IMR-90 (cell line): ENCODE results near the gene SMARCC2. TPM values are rescaled to one million over a fixed set of nuclear protein-coding genes. Genes with fewer than 3 reads are reported as not detected.

Experiments
- ATAC-seq: fragments of 200-7000 bp; cut with Tn5 transposase; 2 replicates; pipeline ENCODE4 v1.9.1; 2020; ENCODE audit warnings: low read depth, mild to moderate bottlenecking, moderate library complexity
- BruUV-seq: library from RNA; stranded (reverse); fragments of 400-500 nt; replicated peaks from 2 replicates; lab custom pipeline; 2021; lab: Mats Ljungman, UMichigan
- CTCF ChIA-PET: fragments of 300-600 bp; formaldehyde crosslinking; extraction: SDS; loops from one replicate; lab custom pipeline; 2021; ENCODE audit warnings: antibody characterized with exemption; lab: Yijun Ruan, JAX
- POLR2A ChIA-PET: fragments of 300-600 bp; sonication (Branson Sonifier 250); formaldehyde crosslinking; loops from one replicate; lab custom pipeline; 2022; ENCODE audit warnings: antibody characterized with exemption; ENCODE audit not compliant: unreplicated experiment; lab: Charles Lee
- DNase-seq: peaks from one replicate; pipeline ENCODE4 v3.0.0; 2013
- H2AFZ ChIP-seq: replicated peaks from 2 replicates; pipeline ENCODE3; 2013; ENCODE audit warnings: low read length, mild to moderate bottlenecking; ENCODE audit not compliant: poor library complexity
- H2AK5ac ChIP-seq: 2 replicates; pipeline ENCODE4 v1.6.1; 2013; ENCODE audit warnings: low read depth, low read length, inconsistent platforms
- H2AK9ac ChIP-seq: replicated peaks from 2 replicates; pipeline ENCODE3; 2013; ENCODE audit warnings: mild to moderate bottlenecking, low read depth, low read length, moderate library complexity; ENCODE audit not compliant: poor library complexity
- H2BK120ac ChIP-seq: 2 replicates; pipeline ENCODE4 v1.6.1; 2013; ENCODE audit warnings: low read depth, low read length, inconsistent platforms
- H2BK15ac ChIP-seq: 3 replicates; pipeline ENCODE4 v1.6.1; 2013; ENCODE audit warnings: low read depth, low read length, inconsistent platforms
- H2BK20ac ChIP-seq: 2 replicates; pipeline ENCODE4 v1.6.1; 2013; ENCODE audit warnings: low read depth, mild to moderate bottlenecking, inconsistent platforms, low read length, moderate library complexity
- H2BK5ac ChIP-seq: 2 replicates; pipeline ENCODE4 v1.6.1; 2013; ENCODE audit warnings: mild to moderate bottlenecking, low read depth, low read length, inconsistent platforms; ENCODE audit not compliant: poor library complexity, severe bottlenecking
- H3K14ac ChIP-seq: replicated peaks from 2 replicates; pipeline ENCODE4 v1.6.1; 2013; ENCODE audit warnings: low read depth, low read length, inconsistent platforms
- H3K18ac ChIP-seq: 2 replicates; pipeline ENCODE4 v1.6.1; 2013; ENCODE audit warnings: low read depth, low read length, control low read depth
- H3K23ac ChIP-seq: 2 replicates; pipeline ENCODE4 v1.6.1; 2013; ENCODE audit warnings: low read depth, low read length, inconsistent platforms
- H3K27ac ChIP-seq: 2 replicates; pipeline ENCODE4 v1.5.1; 2013; ENCODE audit warnings: mild to moderate bottlenecking, control low read depth, low read length; ENCODE audit not compliant: insufficient read depth
- H3K27me3 ChIP-seq: 2 replicates; pipeline ENCODE4 v1.6.1; 2013; ENCODE audit warnings: low read length; ENCODE audit not compliant: control insufficient read depth, insufficient read depth
- H3K36me3 ChIP-seq: 2 replicates; pipeline ENCODE4 v1.6.1; 2013; ENCODE audit warnings: low read length, mixed read lengths; ENCODE audit not compliant: control insufficient read depth, insufficient read depth
- H3K4ac ChIP-seq: 2 replicates; pipeline ENCODE4 v1.6.1; 2013; ENCODE audit warnings: low read depth, low read length, inconsistent platforms
- H3K4me1 ChIP-seq: 2 replicates; pipeline ENCODE4 v1.6.1; 2013; ENCODE audit warnings: low read length, mixed read lengths; ENCODE audit not compliant: control insufficient read depth, insufficient read depth
- H3K4me2 ChIP-seq: 2 replicates; pipeline ENCODE4 v1.6.1; 2013; ENCODE audit warnings: low read depth, mild to moderate bottlenecking, control low read depth, low read length, moderate library complexity
- H3K4me3 ChIP-seq: 2 replicates; pipeline ENCODE4 v1.5.1; 2013; ENCODE audit warnings: low read depth, mild to moderate bottlenecking, control low read depth, low read length, moderate library complexity; ENCODE audit not compliant: insufficient read depth
- H3K56ac ChIP-seq: 2 replicates; pipeline ENCODE4 v1.6.1; 2013; ENCODE audit warnings: low read length, inconsistent platforms; ENCODE audit not compliant: insufficient read depth; ENCODE audit errors: extremely low read depth
- H3K79me1 ChIP-seq, 2 experiments: 2 replicates each; pipeline ENCODE4 v1.6.1; 2013; ENCODE audit warnings: low read length in 2 of 2, inconsistent platforms in 1 of 2, low read depth in 1 of 2
- H3K9ac ChIP-seq: 2 replicates; pipeline ENCODE4 v1.6.1; 2013; ENCODE audit warnings: low read depth, low read length, control low read depth
- H3K9me1 ChIP-seq: 2 replicates; pipeline ENCODE4 v1.6.1; 2013; ENCODE audit warnings: low read length, inconsistent platforms; ENCODE audit not compliant: insufficient read depth
- H3K9me3 ChIP-seq: 2 replicates; pipeline ENCODE4 v1.6.1; 2013; ENCODE audit warnings: low read length; ENCODE audit not compliant: control insufficient read depth, insufficient read depth
- H4K20me1 ChIP-seq: 2 replicates; pipeline ENCODE4 v1.6.1; 2013; ENCODE audit warnings: low read length, inconsistent platforms; ENCODE audit not compliant: insufficient read depth
- H4K5ac ChIP-seq: 2 replicates; pipeline ENCODE4 v1.6.1; 2013; ENCODE audit warnings: mild to moderate bottlenecking, low read depth, low read length, control low read depth
- H4K8ac ChIP-seq, 2 experiments: 2 replicates each; pipeline ENCODE4 v1.6.1; 2013; ENCODE audit warnings: low read depth in 2 of 2, low read length in 2 of 2, control low read depth in 1 of 2, inconsistent platforms in 1 of 2
- H4K91ac ChIP-seq: 2 replicates; pipeline ENCODE4 v1.6.1; 2013; ENCODE audit warnings: low read depth, low read length, inconsistent platforms; ENCODE audit not compliant: insufficient read depth
- CEBPB ChIP-seq: IDR thresholded peaks from 2 replicates; pipeline ENCODE4 v1.6.1; 2012; ENCODE audit warnings: low read depth, low read length, improper control_type of control experiment
- CTCF ChIP-seq: conservative IDR thresholded peaks from 2 replicates; pipeline ENCODE4 v1.5.1; 2012; ENCODE audit warnings: mild to moderate bottlenecking, low read depth, low read length, improper control_type of control experiment
- ELK1 ChIP-seq: fragments of 150-350 bp; IDR thresholded peaks from 2 replicates; pipeline ENCODE4 v1.6.1; 2016; ENCODE audit warnings: low read depth, mild to moderate bottlenecking, low read length, moderate library complexity, borderline replicate concordance
- FOS ChIP-seq: fragments of 150-350 bp; IDR thresholded peaks from 2 replicates; pipeline ENCODE4 v1.6.1; 2016; ENCODE audit warnings: low read depth, low read length
- MAZ ChIP-seq: IDR thresholded peaks from 2 replicates; pipeline ENCODE4 v1.6.1; 2012; ENCODE audit warnings: low read depth, mild to moderate bottlenecking, low read length, improper control_type of control experiment, moderate library complexity, borderline replicate concordance
- MXI1 ChIP-seq: IDR thresholded peaks from 2 replicates; pipeline ENCODE4 v1.6.1; 2012; ENCODE audit warnings: low read depth, mild to moderate bottlenecking, low read length, moderate library complexity, borderline replicate concordance
- POLR2A ChIP-seq: IDR thresholded peaks from 2 replicates; pipeline ENCODE4 v1.6.1; 2012; ENCODE audit warnings: mild to moderate bottlenecking, low read depth, low read length
- RCOR1 ChIP-seq: IDR thresholded peaks from 2 replicates; pipeline ENCODE4 v1.6.1; 2012; ENCODE audit warnings: mild to moderate bottlenecking, low read length, improper control_type of control experiment; ENCODE audit not compliant: insufficient replicate concordance
- RFX5 ChIP-seq: IDR thresholded peaks from 2 replicates; pipeline ENCODE4 v1.8.0; 2012; ENCODE audit warnings: low read depth, mild to moderate bottlenecking, low read length, moderate library complexity
- SMC3 ChIP-seq: fragments of 150-350 bp; IDR thresholded peaks from 2 replicates; pipeline ENCODE4 v1.6.1; 2016; ENCODE audit warnings: low read depth, mild to moderate bottlenecking, antibody characterized with exemption, low read length, moderate library complexity
- USF2 ChIP-seq: fragments of 150-350 bp; IDR thresholded peaks from 2 replicates; pipeline ENCODE4 v1.6.1; 2017; ENCODE audit warnings: mild to moderate bottlenecking, antibody characterized with exemption, low read length, low read depth
- WGBS, 2 experiments: methylation state at CpG; one replicate each; pipeline versions ENCODE4 v1.1.5 to v1.1.7; 2013; ENCODE audit warnings: missing lambda C conversion rate in 2 of 2; ENCODE audit not compliant: insufficient read length in 1 of 2; ENCODE audit errors: extremely low coverage in 2 of 2; 5-methylcytosine and 5-hydroxymethylcytosine counted together
- dilution Hi-C: fragments of 300-500 bp; cut with HindIII; formaldehyde crosslinking; loops from one replicate; pipeline ENCODE4 v1.14.3; 2018; ENCODE audit warnings: low sequenced_read_pairs; ENCODE audit not compliant: unreplicated experiment
- in situ Hi-C: fragments of 300-500 bp; cut with MboI; formaldehyde crosslinking; loops from 3 replicates; pipeline ENCODE4 v1.14.3; 2019; ENCODE audit warnings: low sequenced_read_pairs, inconsistent platforms, mixed read lengths
- intact Hi-C: fragments of 100-400 bp; cut with micrococcal nuclease; formaldehyde crosslinking; loops from 2 replicates; pipeline ENCODE4 v1.10.0; 2022
- polyA plus RNA-seq, 3 experiments: library from polyadenylated mRNA; depleted of rRNA; stranded (reverse); fragments of >200 nt; gene quantifications; 2 replicates each; pipeline ENCODE4 v1.2.3, GENCODE V29; 2012; ENCODE audit warnings: low replicate concordance in 1 of 3
- total RNA-seq: library from RNA; depleted of rRNA; stranded (reverse); fragments of >200 nt; gene quantifications from 2 replicates; pipeline ENCODE4 v1.2.3, GENCODE V29; 2012

Gene SMARCC2
- total and polyA plus RNA-seq, 2 of the 4 experiments (the other 2 are of a cell fraction): 42.3 to 43.8 TPM

GRCh38 chr12:56164345-56164729, 24.9 kb downstream of the SMARCC2 start:
- Histone ChIP-seq H2AK5ac (no peak overlapping the region), H3K14ac (no peak overlapping the region), H3K27ac (no peak overlapping the region), H2BK5ac (no peak overlapping the region), H3K27me3 (no peaks in the 10 kb centered on the region), H4K5ac (no peak overlapping the region), H2AFZ (peak overlapping the region; percentile 54), H3K4me1 (peaks cover 13% of the 10 kb centered on the region), H2AK9ac (no peak overlapping the region), H3K9ac (no peak overlapping the region), H3K36me3 (peaks cover 83% of the 10 kb centered on the region), H2BK20ac (no peak overlapping the region), H2BK15ac (no peak overlapping the region), H3K56ac (no peak overlapping the region), H3K9me1 (no peaks in the 10 kb centered on the region; the same call in 1 of the 2 replicates), H3K4me3 (no peak overlapping the region), H2BK120ac (no peak overlapping the region), H3K9me3 (no peaks in the 10 kb centered on the region), H4K91ac (no peak overlapping the region), H3K23ac (no peak overlapping the region), H3K4ac (no peak overlapping the region), H3K79me1 (peaks cover 14 to 49% of the 10 kb centered on the region in 2 experiments), H4K20me1 (peaks cover 59% of the 10 kb centered on the region), H3K18ac (no peak overlapping the region), H3K4me2 (no peak overlapping the region), H4K8ac (no peak overlapping the region)
- BruUV-seq: no TSS peak
- WGBS, 2 experiments: 96% methylated on average over 9 of the region's 17 CpGs; no CpG with 5 or more reads in 1 of the 2 experiments
- in situ Hi-C loops (no loop called here), dilution Hi-C loops (no loop called here), intact Hi-C loops (no loop called here)
- DNase-seq (no peak), ATAC-seq (no peak)
- ChIA-PET CTCF (interaction anchor here (0.6 kb wide), 1 partner anchor 10 kb away, joined by 3 read pairs; no protein-coding TSS in a partner anchor), POLR2A (no interaction called here)
- TF ChIP-seq MAZ: no peak
- no peak; the same call in 1 of the 2 replicates for TF ChIP-seq POLR2A
- no peak for TF ChIP-seq USF2
- TF ChIP-seq MXI1: no peak
- TF ChIP-seq SMC3: no peak
- no peak for TF ChIP-seq CEBPB
- no peak for TF ChIP-seq RCOR1
- no peak for TF ChIP-seq CTCF
- no peak for TF ChIP-seq ELK1
- TF ChIP-seq RFX5: no peak
- TF ChIP-seq FOS: no peak
